ENCODE measurements around the gene IQCE.

IQCE gene

DNA sequence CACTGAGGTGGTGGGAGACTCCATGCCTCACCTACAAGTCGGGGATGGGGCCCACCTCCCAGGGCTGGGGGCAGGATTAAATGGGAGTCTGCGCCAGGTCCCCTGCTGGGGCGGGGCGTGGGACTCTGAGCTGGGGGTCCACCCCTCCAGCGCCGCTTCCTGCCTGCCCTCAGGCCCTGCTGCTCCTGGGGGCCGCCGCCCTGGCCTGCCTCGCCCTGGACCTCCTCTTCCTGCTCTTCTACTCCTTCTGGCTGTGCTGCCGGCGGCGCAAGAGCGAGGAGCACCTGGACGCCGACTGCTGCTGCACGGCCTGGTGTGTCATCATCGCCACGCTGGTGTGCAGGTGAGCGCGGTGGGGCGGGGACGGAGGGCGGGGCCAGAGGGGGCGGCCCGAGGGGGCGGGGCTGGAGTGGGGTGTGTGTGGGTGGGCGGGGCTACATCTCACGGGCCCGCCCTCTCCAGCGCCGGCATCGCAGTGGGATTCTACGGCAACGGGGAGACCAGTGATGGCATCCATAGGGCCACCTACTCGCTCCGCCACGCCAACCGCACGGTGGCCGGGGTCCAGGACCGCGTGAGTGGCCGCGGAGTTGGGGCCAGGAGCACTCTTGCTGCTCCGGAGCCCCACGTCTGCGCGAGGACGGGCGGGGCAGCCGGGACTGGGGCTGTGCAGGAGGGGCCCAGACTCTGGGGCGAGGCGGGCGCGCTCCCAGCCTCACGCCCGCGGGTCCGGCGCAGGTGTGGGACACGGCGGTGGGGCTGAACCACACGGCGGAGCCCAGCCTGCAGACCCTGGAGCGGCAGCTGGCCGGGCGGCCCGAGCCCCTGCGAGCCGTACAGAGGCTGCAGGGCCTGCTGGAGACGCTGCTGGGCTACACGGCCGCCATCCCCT is 88.1 kb downstream of the IQCE start:
- DNase-seq (ENCODE audit: low read depth) = no peak

DNA sequence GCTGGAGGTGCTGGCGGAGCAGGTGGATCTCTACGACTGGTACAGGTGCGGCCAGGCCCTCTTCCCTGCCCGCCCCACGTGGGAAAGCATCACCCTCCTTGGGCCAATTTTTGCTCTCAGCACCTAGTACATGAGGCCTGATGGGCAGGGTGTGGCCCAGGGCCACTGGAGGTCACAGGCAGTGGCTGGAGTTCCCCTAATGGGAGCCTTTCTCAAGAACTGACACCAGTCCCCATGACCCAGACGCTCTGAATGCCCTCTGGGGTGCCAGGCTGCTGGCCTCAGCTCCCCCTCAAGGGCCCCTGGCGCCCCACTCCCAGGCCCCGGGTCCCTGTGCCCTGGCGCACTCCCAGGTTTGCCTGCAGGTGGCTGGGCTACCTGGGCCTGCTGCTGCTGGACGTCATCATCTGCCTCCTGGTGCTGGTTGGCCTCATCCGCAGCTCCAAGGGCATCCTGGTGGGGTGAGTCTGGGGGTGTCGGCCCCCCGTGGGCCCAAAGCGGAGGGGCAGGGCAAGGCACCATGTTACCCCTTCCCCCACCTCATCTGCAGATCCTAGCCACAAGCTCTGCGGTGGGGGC is 88.9 kb downstream of the IQCE start:
- DNase-seq (ENCODE audit: low read depth) = no peak

DNA sequence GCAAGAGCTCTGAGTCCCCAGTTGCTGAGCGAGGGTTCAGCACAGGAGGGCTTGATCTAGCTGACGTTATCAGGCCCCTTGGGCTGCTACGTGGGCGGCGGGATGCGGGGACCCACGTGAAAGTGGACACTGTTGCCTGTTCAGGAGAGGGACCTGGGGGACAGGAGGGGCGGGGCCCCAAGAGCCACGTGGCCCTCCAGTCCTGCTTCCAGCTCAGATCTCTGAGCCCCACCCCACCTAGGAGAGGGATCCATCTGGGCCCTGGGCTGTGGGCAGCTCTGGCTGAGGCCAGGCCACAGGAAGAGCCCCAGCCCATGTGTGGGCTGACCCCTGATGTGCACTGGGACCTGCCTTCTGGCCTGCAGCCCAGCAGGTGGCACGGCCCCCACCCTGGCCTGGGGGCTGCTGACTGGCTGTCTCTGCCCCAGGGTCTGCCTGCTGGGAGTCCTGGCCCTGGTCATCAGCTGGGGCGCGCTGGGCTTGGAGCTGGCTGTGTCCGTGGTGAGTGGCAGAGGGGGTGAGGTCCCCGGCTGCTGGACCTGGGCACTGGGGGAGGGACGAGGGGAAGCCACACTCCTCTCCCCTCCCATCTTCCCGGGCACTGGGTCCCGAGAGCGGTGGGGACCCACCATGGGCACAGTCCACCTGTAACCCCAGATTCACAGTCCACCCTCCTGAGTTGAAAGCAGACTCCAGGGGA is 90.5 kb downstream of the IQCE start:
- no peak for DNase-seq (ENCODE audit: low read depth)

DNA sequence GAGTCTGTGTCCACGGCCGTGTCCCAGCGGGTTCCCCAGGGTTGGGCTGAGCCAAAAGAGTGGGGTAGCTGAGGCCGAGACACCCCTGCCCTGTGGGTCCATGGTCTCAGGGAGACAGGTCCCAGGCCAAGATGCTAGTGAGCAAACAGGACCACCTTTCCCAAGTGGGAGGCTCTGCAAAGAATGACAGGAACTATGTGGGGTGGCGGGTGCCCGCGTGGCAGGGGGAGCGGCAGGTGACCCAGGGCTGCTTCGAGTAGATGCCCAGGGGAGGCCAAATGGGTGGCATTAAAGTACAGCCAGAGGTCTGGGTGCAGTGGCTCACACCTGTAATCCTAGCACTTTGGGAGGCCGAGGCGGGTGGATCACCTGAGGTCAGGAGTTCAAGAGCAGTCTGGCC is 91.2 kb downstream of the IQCE start:
- no peak for DNase-seq (ENCODE audit: low read depth)

DNA sequence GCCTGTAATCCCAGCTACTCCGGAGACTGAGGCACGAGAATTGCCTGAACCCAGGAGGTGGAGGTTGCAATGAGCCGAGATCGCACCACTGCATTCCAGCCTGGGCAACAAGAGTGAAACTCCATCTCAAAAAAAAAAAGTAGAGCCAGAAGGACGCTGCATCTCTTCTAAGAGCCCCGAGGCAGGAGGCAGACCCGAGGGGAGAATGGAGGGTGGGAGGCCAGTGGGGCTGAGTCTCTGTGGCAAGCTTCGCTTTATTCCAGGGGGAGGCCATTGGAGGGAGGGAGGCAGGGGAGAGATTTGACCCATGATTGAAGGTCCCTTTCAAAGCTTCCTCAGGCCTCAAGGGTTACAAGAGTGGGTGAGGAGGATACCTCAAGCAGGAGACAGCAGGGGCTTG is 91.7 kb downstream of the IQCE start:
- no peak for DNase-seq (ENCODE audit: low read depth)

DNA sequence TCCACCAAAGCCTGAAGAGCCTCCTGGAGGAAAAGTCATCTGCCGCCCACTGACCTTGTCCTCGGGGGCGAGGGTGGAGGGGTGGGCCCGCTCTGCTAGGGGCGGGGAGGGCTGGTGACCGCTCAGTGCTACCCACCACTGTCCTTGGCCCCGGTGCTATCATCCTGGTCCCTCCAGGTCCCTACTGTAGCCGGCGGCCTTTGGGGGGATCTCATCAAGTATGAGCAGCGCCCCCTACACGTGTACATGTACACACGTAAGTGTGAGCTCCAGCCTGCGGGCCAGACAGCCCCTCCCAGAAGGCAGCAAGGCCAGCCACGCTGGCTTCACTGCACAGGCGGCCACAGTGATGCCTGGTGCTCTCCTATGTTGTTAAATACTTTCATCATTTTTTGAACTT is 92.6 kb downstream of the IQCE start:
- DNase-seq (ENCODE audit: low read depth) = no peak

DNA sequence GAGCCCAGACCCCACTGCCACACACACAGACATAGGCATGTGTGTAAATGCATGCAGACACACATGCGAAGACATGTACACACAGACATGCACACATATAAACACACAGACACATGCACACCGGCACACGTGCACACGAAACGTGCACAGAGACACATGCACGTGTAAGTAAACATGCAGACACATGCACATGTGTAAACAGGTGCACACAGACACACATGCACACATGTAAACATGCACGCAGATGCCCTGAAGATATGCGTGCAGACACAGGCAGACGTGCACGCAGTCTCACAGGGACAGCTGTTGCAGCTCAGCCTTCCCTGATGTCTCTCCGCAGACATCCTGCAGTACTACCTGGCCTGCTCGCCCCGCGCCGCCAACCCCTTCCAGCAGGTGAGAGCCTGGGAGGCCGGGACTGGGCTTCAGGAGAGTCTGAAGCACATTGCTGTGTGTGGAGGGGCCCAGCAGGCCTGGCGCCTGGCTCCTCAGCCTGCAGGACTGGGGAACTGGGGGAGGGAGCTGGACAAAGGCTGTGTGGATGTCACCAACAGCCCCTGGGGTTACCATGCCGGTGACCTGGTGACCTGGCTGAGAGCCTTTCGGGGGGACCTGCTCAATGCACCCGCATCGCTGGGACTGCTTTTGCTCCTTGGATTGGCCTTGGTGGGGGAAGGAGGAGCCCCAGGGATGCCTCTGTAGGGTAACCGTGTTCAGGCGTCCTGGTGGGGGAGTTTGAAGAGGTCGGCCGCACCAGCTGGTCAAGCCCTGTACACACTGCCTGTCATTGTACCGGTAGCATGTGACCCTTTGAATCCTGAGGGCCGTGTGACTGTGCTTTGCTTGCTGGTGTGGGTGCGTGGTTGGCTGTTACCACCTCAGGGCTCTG is 93.3 kb downstream of the IQCE start:
- DNase-seq (ENCODE audit: low read depth) = no peak

DNA sequence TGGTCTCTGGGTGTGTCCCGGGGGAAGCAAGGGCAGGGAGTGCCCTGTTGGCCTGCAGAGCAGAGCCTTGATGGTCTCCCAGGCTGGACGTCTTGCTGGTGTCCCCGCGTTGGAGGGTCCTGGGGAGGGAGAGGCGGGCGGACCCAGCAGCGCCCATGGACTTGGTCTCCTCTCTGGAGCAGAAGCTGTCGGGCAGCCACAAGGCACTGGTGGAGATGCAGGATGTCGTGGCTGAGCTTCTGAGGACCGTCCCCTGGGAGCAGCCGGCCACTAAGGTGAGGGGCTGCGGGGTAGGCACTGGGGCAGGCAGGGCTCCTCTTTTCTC is 93.9 kb downstream of the IQCE start:
- DNase-seq (ENCODE audit: low read depth) = no peak

DNA sequence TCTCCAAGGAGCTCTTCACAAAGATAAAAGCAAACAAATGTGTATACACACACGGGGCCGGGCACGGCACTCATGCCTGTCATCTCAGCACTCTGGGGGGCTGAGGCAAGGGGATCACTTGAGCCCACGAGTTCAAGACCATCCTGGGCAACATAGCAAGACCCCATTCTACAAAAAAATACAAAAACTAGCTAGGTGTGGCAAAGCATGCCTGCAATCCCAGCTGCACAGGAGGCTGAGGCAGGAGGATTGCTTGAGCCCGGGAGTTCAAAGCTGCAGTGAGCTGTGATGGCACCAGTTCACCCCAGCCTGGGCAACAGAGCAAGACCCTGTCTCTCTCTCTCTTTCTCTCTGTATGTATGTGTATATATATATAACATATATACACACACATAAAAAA is 95.3 kb downstream of the IQCE start:
- no peak for DNase-seq (ENCODE audit: low read depth)

DNA sequence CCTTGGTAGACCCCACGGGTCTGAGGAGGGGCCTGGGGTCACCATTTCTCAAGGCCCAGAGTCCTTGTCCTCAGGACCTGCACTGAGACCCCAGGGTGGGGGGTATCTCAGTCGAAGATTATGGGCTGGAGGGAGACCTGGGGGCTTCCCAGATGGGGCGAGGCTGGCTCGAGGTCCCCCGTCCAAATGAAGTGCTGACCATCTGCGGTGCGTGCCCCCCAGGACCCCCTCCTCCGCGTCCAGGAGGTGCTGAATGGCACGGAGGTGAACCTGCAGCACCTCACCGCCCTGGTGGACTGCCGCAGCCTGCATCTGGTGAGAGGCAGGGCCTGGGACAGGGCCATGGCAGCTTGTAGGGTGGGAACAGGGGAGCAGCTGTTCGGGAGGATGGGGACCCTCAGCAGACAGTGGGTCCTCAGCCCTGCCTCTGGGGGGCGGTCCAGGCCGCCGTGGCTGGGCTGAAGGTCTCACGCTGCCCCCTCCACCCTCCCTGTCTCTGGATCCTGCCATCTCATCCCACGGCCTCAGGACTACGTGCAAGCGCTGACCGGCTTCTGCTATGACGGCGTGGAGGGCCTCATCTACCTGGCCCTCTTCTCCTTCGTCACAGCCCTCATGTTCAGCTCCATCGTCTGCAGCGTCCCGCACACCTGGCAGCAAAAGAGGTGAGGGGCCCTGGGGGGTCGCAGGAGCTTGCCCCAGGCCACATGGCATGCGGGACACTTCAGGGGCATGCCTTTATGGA is 97.3 kb downstream of the IQCE start:
- DNase-seq (ENCODE audit: low read depth) = no peak

DNA sequence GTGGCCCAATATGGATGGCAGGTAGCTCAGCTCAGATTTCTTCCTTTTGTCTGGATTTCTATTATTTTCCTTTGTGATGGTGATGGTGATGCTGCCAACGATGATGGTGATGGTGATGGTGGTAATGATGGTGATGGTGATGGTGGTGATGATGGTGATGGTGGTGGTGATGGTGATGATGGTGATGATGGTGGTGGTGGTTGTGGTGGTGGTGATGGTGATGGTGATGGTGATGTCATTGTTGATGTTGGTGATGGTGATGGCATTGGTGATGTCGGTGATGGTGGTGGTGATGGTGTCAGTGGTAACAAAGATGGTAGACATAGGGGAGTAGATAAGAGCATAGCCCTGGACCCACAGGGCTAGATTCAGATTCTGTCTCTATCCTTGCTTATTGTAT is 98.4 kb downstream of the IQCE start:
- DNase-seq (ENCODE audit: low read depth) = no peak

DNA sequence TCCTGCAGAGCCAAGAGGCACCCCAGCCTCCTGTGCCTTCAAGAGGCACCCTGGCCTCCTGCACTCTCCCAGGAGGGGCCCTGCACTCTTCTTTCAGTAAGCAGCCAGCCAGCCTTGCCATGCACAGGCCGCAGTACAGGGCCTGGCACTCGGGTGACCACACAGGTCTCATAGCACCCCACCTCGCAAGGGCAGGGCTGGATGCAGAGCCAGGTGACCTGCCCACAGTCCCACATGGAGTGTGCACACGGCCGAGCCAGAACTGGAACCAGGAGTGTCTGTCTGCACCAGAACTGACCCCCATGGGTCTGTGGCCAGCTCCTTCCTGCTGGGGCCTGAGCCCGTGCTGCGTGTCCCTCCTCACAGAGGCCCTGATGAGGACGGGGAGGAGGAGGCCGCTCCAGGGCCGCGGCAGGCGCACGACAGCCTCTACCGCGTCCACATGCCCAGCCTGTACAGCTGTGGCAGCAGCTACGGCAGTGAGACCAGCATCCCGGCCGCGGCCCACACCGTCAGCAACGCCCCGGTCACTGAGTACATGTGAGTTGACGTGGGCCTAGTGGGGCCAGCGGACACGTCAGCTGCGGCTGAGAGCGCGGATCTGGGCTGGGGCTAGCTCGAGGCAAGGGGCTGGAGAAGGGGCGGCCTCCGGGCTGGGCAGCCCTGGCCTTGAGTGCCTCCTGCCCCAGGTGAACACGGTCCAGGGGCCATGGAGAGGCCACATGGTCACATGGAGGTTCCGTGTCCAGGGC is 99.3 kb downstream of the IQCE start:
- DNase-seq (ENCODE audit: low read depth) = no peak

DNA sequence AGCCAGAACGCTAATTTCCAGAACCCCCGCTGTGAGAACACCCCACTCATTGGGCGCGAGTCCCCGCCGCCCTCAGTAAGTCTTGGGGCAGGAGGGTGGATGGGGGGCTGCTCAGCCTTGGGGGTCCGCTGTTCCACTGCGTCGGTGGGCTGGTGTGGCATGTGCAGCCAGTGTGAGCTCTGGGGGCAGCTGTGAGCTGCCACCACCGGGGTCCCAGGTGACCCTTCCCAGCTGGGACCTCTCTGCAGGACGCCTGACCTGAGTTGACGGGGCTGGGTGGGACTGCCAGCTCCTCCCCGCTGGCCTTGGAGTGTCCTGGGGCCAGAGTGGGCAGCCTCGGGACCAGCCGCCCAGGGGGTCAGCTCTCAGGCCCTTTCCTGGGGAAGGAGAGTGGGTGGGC is 100.2 kb downstream of the IQCE start:
- DNase-seq (ENCODE audit: low read depth) = no peak

DNA sequence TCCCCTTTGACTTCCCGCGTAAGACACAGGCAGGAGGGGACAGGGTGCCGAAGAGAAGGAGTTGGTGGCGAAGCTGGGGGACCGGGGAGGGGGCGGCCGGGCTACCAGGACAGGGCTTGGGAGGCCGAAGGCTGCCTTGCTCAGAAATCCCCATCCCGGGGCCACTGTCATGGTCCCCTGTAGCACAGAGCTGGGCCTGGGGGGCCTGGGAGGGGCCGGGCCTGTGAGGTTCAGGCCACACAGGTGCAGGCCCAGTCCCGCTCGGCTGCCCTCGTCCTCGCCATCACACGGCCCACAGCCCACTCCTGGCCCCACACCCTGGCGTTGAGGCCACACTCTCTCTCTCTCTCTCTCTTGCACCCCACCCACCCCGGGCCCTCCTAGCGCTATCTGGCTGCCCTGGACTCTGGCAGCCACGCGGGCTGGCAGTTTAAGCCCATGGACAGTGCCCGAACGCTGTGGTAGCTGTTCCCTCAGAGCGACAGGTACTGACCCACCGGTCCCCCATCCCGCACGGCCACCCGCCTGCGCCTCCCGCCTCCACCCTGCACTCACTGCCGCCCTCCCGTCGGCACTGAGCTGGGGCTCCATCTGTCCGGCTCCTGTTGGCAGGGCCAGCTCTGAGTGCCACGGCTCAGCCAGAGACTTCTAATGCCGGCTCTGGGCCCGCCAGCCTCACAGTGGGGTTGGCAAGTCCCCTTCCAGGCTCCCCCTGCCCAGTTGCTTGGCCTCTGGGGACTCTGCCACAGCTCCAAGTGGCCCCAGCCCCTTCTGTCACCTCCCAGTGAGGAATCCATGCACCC is 101.0 kb downstream of the IQCE start:
- no peak for DNase-seq (ENCODE audit: low read depth)

DNA sequence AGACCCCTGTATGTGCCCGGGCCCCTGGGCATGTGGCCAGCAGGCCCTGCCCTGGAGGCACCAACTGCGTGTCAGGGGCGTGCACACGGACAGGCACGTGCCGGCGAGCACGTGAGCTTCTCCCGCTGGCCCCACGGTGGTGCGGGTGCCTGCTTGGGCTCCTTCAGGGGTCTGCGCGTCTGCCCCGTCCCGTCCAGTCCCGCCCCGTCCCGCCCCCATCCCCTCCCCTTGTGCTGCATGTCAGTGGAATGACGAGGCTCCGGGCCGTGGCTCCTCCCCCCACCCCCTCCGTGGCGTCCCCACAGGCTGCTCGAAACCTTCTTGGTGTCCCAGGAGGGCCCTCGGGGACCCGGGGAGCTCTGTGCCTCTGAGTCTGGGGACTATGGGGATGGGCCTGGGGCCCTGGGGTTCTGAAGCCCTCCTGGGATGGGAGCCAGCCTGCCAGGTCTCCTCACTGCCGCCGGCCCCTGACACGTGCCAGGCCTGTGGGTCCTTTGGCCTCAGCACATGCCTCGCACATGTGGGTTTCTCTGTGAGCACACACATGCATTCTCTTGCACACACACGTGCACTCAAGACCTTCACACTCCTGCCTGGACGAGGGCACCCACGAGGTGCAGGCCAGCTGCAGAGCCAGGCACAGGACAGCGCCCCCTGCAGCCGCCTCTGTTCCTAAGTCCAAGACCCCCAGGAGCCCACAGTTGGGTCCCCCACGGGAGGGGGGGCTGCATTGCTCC is 101.7 kb downstream of the IQCE start:
- no peak for DNase-seq (ENCODE audit: low read depth)

DNA sequence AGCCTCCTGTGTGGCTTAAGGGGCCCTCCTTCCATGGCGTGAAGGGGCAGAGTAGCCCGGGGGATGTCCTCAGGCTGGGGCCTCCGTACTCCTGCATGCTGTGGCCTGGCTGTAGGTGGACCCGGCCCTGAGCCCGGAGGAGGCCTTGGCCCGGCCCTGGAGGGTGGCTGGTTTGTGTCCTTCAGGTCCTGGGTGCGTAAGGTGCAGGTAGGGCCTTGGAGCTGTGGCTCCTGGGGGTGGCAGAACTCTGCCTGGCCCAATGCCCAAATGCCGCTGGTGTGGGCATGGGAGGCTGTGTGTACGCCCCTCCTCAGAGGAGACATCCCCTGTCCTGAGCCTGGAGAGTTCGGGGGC is 102.3 kb downstream of the IQCE start:
- DNase-seq (ENCODE audit: low read depth) = no peak

DNA sequence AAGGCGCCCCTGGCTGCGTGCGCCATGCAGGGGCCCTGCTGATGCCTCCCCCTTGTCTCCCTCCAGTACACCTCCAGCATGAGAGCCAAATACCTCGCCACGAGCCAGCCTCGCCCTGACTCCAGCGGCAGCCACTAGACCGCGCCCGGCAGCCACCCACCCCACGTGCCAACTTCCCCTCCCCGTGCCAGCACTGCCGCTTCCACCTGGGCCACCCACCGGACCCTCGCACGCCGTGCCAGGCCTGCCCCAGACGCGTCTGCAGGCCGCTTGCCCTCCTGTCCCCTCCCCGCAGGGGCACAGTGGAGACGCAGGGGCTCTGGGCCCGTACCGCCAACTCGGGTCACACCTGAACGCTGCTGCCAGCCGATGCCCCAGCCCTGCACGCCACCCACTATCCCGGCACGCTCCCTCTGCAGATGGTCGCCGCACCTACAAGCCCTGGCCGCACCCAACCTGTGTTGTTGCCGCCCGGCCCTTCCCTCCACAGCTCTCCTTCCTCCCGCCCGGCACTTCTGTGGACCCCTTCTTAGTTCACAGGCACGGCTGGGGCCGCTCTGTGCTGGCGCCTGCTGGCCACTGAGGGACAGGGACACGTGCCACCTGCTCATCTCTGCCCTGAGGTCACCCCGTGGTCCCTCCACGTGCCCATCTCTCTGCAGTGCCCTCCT is 103.0 kb downstream of the IQCE start:
- no peak for DNase-seq (ENCODE audit: low read depth)

DNA sequence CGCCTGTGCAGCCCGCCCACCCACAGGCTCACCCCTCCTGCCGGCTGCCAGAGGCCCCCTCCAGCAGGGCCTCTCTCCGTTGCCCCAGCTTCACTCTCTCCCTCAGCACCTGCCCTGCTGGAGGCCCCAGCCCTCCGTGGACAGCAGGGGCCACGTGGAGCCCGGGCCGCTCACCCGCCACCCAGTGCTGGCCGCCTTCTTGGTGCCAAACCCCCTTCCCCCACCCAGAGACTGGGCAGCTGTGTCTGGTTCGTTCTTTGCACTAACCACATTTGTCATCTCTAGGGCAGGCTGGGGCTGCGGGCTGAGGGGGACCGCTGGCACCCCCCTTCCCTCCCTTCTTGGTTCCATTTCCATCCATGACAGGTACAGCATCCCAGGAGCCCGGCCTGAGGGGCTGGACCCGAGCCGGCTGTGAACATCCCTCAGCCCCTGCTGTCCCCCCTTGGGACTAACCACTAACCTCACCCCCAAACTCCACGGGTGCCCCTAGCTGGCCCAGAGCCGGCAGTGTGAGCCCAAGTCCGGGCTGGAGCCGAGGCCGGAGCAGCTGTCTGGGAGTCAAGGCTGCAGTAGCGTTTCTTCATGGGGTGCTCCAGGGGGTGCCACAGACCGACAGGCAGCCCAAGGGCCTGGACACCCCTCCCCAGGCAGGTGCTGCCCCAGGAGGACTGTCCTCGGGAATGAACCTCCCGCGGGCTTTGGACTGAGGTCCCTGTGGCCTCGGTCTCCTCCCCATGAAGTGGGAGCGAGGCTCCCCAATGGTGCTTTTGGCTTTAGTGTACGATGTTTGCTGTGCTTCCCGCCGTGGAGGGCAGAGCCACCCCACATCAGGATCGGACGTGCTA is 103.7 kb downstream of the IQCE start:
- no peak for DNase-seq (ENCODE audit: low read depth)

Measured in stromal cell of bone marrow (primary cell).